ENCODE results near the gene MAPK1.
"Not testable (repeated sequence)": the region's sequence is repeated elsewhere in the genome, so short reads cannot be mapped to it uniquely, and the experiment has no call there.

The MAPK1 gene

DNA sequence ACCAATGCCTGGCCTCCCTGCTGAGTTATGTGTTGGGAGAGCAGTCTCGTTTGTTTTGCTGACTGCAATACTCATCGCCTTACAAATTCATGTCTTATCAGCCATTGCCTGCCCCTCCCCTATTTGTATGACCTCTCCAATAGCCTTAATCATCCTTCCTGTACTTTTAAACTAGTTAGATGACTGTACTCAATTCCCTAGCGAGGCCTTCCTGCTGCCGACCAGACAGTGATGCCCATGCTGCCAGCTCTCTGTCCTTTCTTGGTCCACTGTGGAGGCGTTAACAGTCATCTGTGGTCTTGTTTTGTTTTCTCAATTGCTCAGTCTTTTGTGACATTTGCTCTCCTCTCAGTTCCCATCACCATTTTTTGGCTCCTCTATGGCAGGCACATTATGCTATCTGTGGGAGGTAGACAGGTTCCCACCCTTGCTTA lies 111.6 kb downstream of the MAPK1 start:
- TF ChIP-seq FOXP2 (optimal IDR thresholded peaks at IDR 0.05; ENCODE audit: control extremely low read depth, extremely low read length, insufficient read depth) (no peak), EZH2 (IDR thresholded peaks at IDR 0.05) (no peak), POLR2AphosphoS5 (IDR thresholded peaks at IDR 0.05; ENCODE audit: borderline replicate concordance, low read depth, low read length) (no peak)
- no peak for DNase-seq (ENCODE audit: low read depth, low spot score)
- H3K9me3 ChIP-seq (ENCODE audit: low read depth, low read length), result no peaks in the 10 kb centered on the region
- no peaks in the 10 kb centered on the region for H3K36me3 ChIP-seq (ENCODE audit: insufficient read depth, low read length)
- peak overlapping the region; percentile 39; the same call in 1 of the 2 replicates for H3K27ac ChIP-seq
- H3K4me3 ChIP-seq, result no peak overlapping the region
- H3K9ac ChIP-seq (ENCODE audit: insufficient read length), result no peak overlapping the region

GRCh38 chr22:21754523-21754922 lies 112.9 kb downstream of the MAPK1 start:
- Histone ChIP-seq H3K9me3 (ENCODE audit: low read depth, low read length) (no peaks in the 10 kb centered on the region), H3K4me3 (no peak overlapping the region), H3K36me3 (ENCODE audit: insufficient read depth, low read length) (no peaks in the 10 kb centered on the region), H3K9ac (ENCODE audit: insufficient read length) (no peak overlapping the region), H3K27ac (no peak overlapping the region)
- no peak for TF ChIP-seq FOXP2 (optimal IDR thresholded peaks at IDR 0.05; ENCODE audit: control extremely low read depth, extremely low read length, insufficient read depth)
- TF ChIP-seq POLR2AphosphoS5 (IDR thresholded peaks at IDR 0.05; ENCODE audit: borderline replicate concordance, low read depth, low read length), result no peak
- TF ChIP-seq EZH2 (IDR thresholded peaks at IDR 0.05), result no peak
- no peak for DNase-seq (ENCODE audit: low read depth, low spot score)

DNA sequence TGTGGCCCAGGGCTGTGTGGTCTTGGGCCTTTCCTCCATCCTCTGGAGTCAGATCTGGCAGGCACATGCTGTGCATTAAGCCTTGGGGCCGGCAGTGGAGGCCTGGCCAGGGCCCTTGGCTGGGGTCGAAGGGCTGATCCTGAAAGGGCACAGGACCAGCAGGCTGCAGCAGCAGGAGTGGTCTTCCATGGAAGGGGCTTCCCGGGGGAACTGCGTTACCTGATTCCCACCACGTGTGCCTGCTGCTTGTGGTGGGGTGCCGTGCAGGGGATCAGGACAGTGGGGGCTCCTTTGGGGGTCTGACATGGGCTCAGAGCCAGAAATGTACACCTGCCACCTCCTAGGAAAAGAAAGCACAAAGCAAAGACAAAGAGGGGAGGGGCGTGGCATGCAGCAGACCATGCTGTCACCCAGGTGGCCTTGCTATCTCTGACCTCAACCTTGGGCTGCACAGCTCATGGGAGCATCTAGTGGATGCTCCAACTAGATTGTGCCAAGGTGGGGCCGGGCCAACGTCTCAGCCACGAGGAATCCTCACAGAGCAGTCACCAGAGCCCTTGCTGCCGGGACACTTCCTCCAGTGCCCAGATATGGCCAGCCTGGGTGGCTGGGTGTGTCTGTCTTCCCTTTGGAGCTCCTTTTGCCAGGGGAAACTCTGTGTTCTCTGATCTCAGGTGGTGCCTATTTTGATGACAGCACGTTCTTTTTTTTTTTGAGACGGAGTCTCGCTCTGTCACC lies 113.9 kb downstream of the MAPK1 start:
- no peak for DNase-seq (ENCODE audit: low read depth, low spot score)
- Histone ChIP-seq H3K9ac (ENCODE audit: insufficient read length) (no peak overlapping the region), H3K4me3 (no peak overlapping the region), H3K36me3 (ENCODE audit: insufficient read depth, low read length) (no peaks in the 10 kb centered on the region), H3K9me3 (ENCODE audit: low read depth, low read length) (no peaks in the 10 kb centered on the region), H3K27ac (no peak overlapping the region)
- TF ChIP-seq EZH2 (IDR thresholded peaks at IDR 0.05), result no peak
- no peak for TF ChIP-seq POLR2AphosphoS5 (IDR thresholded peaks at IDR 0.05; ENCODE audit: borderline replicate concordance, low read depth, low read length)
- no peak for TF ChIP-seq FOXP2 (optimal IDR thresholded peaks at IDR 0.05; ENCODE audit: control extremely low read depth, extremely low read length, insufficient read depth)

DNA sequence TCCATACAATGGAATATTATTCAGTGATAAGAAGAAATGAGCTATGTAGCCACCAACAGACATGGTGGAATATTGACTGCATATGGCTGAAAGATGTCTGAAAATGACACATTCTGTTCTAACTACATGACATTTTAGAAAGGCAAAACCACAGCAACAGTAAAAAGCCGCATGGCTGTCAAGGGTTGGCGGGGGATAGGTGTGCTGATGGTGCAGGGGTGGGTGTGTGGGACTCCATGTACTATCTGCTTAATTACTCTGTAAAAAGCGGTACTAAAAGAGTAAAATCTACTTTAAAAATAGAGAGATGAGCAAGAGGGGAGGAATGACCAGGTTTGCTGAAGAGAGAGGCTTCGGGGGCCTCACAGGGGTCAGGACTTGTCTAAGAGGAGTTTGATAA lies 115.2 kb downstream of the MAPK1 start:
- Histone ChIP-seq H3K9me3 (ENCODE audit: low read depth, low read length) (no peaks in the 10 kb centered on the region), H3K4me3 (no peak overlapping the region), H3K36me3 (ENCODE audit: insufficient read depth, low read length) (no peaks in the 10 kb centered on the region), H3K9ac (ENCODE audit: insufficient read length) (no peak overlapping the region), H3K27ac (no peak overlapping the region)
- no peak for TF ChIP-seq EZH2 (IDR thresholded peaks at IDR 0.05)
- TF ChIP-seq FOXP2 (optimal IDR thresholded peaks at IDR 0.05; ENCODE audit: control extremely low read depth, extremely low read length, insufficient read depth), result no peak
- no peak for DNase-seq (ENCODE audit: low read depth, low spot score)

DNA sequence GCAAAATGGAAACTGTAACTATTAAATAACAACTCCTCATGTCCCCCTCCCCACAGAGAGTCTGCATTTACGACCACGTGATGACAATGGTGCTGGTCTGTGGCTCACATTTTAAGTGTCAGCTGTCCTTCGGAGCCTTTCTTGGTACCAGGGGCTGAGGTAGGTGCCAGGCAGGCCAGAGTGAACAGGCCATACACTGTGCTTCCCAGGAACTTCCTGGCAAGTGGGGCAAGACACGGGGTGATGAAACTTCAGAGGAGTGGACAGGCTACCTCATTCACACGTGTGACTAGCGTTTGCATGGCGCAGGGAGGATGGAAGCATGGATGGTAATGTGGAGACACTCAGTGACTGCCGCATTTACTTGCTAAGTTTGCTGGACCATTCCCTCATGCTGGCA lies 121.5 kb downstream of the MAPK1 start:
- Histone ChIP-seq H3K36me3 (ENCODE audit: insufficient read depth, low read length) (no peaks in the 10 kb centered on the region), H3K27ac (no peak overlapping the region), H3K4me3 (no peak overlapping the region), H3K9ac (ENCODE audit: insufficient read length) (no peak overlapping the region), H3K9me3 (ENCODE audit: low read depth, low read length) (no peaks in the 10 kb centered on the region)
- DNase-seq (ENCODE audit: low read depth, low spot score), result no peak
- TF ChIP-seq EZH2 (IDR thresholded peaks at IDR 0.05) (no peak), FOXP2 (optimal IDR thresholded peaks at IDR 0.05; ENCODE audit: control extremely low read depth, extremely low read length, insufficient read depth) (no peak), POLR2AphosphoS5 (IDR thresholded peaks at IDR 0.05; ENCODE audit: borderline replicate concordance, low read depth, low read length) (no peak)

- H3K9ac ChIP-seq (ENCODE audit: insufficient read length), result not testable (repeated sequence)
Observed at GRCh38 chr22:21744917-21745316, 122.5 kb downstream of the MAPK1 start.

GRCh38 chr22:21741790-21742189 lies 125.7 kb downstream of the MAPK1 start:
- no peaks in the 10 kb centered on the region for H3K36me3 ChIP-seq (ENCODE audit: insufficient read depth, low read length)
- no peak overlapping the region for H3K4me3 ChIP-seq
- H3K9me3 ChIP-seq (ENCODE audit: low read depth, low read length), result no peaks in the 10 kb centered on the region
- no peak overlapping the region for H3K27ac ChIP-seq
- no peak for TF ChIP-seq EZH2 (IDR thresholded peaks at IDR 0.05)
- TF ChIP-seq FOXP2 (optimal IDR thresholded peaks at IDR 0.05; ENCODE audit: control extremely low read depth, extremely low read length, insufficient read depth), result no peak
- no peak for TF ChIP-seq POLR2AphosphoS5 (IDR thresholded peaks at IDR 0.05; ENCODE audit: borderline replicate concordance, low read depth, low read length)
- no peak overlapping the region for H3K9ac ChIP-seq (ENCODE audit: insufficient read length)
- DNase-seq (ENCODE audit: low read depth, low spot score), result no peak

More at GRCh38 chr22:21744917-21745316, 122.5 kb downstream of the MAPK1 start:
- not testable (repeated sequence) for H3K36me3 ChIP-seq (ENCODE audit: insufficient read depth, low read length); H3K4me3 ChIP-seq; H3K9me3 ChIP-seq (ENCODE audit: low read depth, low read length); DNase-seq (ENCODE audit: low read depth, low spot score); H3K27ac ChIP-seq

GRCh38 chr22:21741059-21741458 lies 126.4 kb downstream of the MAPK1 start:
- H3K27ac ChIP-seq, result no peak overlapping the region
- H3K36me3 ChIP-seq (ENCODE audit: insufficient read depth, low read length), result no peaks in the 10 kb centered on the region
- no peak for DNase-seq (ENCODE audit: low read depth, low spot score)
- no peak overlapping the region for H3K9ac ChIP-seq (ENCODE audit: insufficient read length)
- no peak for TF ChIP-seq FOXP2 (optimal IDR thresholded peaks at IDR 0.05; ENCODE audit: control extremely low read depth, extremely low read length, insufficient read depth)
- TF ChIP-seq POLR2AphosphoS5 (IDR thresholded peaks at IDR 0.05; ENCODE audit: borderline replicate concordance, low read depth, low read length), result no peak
- TF ChIP-seq EZH2 (IDR thresholded peaks at IDR 0.05), result no peak
- no peaks in the 10 kb centered on the region for H3K9me3 ChIP-seq (ENCODE audit: low read depth, low read length)
- no peak overlapping the region for H3K4me3 ChIP-seq

DNA sequence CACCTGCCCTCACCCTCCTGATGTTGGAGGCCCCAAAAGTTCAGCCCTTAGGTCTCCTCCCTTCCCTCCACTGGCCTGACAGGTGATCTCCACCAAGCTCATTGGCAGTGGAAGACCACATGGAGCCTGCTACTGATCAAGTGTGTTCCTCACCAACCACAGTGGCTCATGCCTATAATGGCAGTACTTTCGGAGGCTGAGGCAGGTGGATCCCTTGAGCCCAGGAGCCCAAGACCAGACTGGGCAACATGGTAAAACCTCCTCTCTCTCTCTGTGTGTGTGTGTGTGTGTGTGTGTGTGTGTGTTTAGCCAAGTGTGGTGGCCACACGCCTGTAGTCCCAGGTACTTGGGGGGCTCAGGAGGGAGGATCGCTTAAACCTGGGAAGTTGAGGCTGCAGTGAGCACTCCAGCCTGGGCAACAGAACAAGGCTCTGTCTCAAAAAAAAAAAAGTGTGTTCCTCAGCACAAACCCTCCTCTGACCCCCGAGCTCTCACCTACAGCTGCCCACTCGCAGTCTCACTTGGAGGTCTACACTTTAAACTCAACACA lies 127.5 kb downstream of the MAPK1 start:
- H3K36me3 ChIP-seq (ENCODE audit: insufficient read depth, low read length), result no peaks in the 10 kb centered on the region
- H3K27ac ChIP-seq, result no peak overlapping the region
- TF ChIP-seq POLR2AphosphoS5 (IDR thresholded peaks at IDR 0.05; ENCODE audit: borderline replicate concordance, low read depth, low read length) (no peak), FOXP2 (optimal IDR thresholded peaks at IDR 0.05; ENCODE audit: control extremely low read depth, extremely low read length, insufficient read depth) (no peak), EZH2 (IDR thresholded peaks at IDR 0.05) (no peak)
- no peak overlapping the region for H3K4me3 ChIP-seq
- H3K9me3 ChIP-seq (ENCODE audit: low read depth, low read length), result no peaks in the 10 kb centered on the region
- no peak for DNase-seq (ENCODE audit: low read depth, low spot score)
- no peak overlapping the region for H3K9ac ChIP-seq (ENCODE audit: insufficient read length)

Measured in SK-N-MC (cell line).